Right lobe of liver (tissue), 6 donors: ENCODE results near the gene SH3RF1. TPM values are rescaled to one million over a fixed set of nuclear protein-coding genes. Genes with fewer than 3 reads are reported as not detected.
A peak's percentile ranks its signal among the peaks of the same experiment; 100 is the strongest.

ENCODE experiments used
- ATAC-seq, 4 donors: fragments of 200-7000 bp; cut with Tn5 transposase; one replicate each; pipeline ENCODE4 v1.9.1; 2020; ENCODE audit warnings: mild to moderate bottlenecking in 4 of 4, moderate library complexity in 4 of 4
- DNase-seq, 3 donors: peaks; one replicate each; pipeline ENCODE4 v3.0.0-alpha.2; 2020
- H3K27ac ChIP-seq, 3 donors: fragments of 200-600 bp; one replicate each; pipeline ENCODE4 v1.8.0; 2022
- H3K27me3 ChIP-seq, 2 donors: fragments of 200-600 bp; one replicate each; pipeline ENCODE4 v1.8.0; 2022
- H3K36me3 ChIP-seq, 4 donors: fragments of 200-600 bp; sonication (generic) in 1 of 4; one replicate each; pipeline versions ENCODE4 v1.5.1 to v1.8.0; 2017 to 2022; ENCODE audit warnings: control low read depth in 1 of 4
- H3K4me1 ChIP-seq, 4 donors: fragments of 200-600 bp; sonication (generic) in 1 of 4; one replicate each; pipeline versions ENCODE4 v1.5.1 to v1.8.0; 2017 to 2022; ENCODE audit warnings: control low read depth in 1 of 4
- H3K4me3 ChIP-seq, 3 donors: fragments of 200-600 bp; one replicate each; pipeline ENCODE4 v1.8.0; 2022
- H3K9me3 ChIP-seq, 4 donors: fragments of 200-600 bp; sonication (generic) in 1 of 4; one replicate each; pipeline versions ENCODE4 v1.5.1 to v1.8.0; 2017 to 2022; ENCODE audit warnings: control low read depth in 1 of 4
- POLR2A ChIP-seq: fragments of 450-650 bp; IDR thresholded peaks from one replicate; pipeline ENCODE4 v1.6.1; 2017; ENCODE audit warnings: antibody characterized with exemption, mild to moderate bottlenecking
- WGBS: methylation state at CpG from one replicate; pipeline ENCODE4 v1.1.6; 2018; ENCODE audit warnings: low coverage, low lambda C conversion rate; ENCODE audit not compliant: insufficient coverage; ENCODE audit errors: missing lambda C conversion rate; 5-methylcytosine and 5-hydroxymethylcytosine counted together
- intact Hi-C, 2 donors: fragments of 100-400 bp; cut with DNase I; formaldehyde crosslinking; loops; one replicate each; pipeline versions ENCODE4 v1.11.2 to v1.14.1; 2022
- total RNA-seq, 6 experiments: library from RNA; depleted of rRNA in 2 of 6; stranded (reverse); fragments of >200 nt in 2 of 6; fragmentation: NEBNext Ultra II Directional in 3 of 6; extraction: Animal tissue kit (Norgen Biotek cat#: 25700) in 3 of 6; gene quantifications; one replicate each; pipeline versions ENCODE4 v1.1.0 to v1.2.4, GENCODE V29; 2016 to 2023
- TF ChIP-seq, protein P1 (sequence below), 4 donors: fragments of 200-600 bp in 3 of 4; fragments of 450-650 bp in 1 of 4; IDR thresholded peaks; one replicate each; pipeline versions ENCODE4 v1.5.1 to v1.8.0; 2016 to 2022; ENCODE audit warnings: antibody characterized with exemption in 4 of 4, mild to moderate bottlenecking in 2 of 4
- donor health status: DM: no; HTN: yes; CAD: no.
- donor health status: DM: no; HTN: no; CAD: no.
- donor health status: DM: no; HTN: no; CAD: no.
- donor health status: DM: no; HTN: yes; CAD: no.
- donor health status: DM: no; HTN: yes; CAD: no.

SH3RF1 gene
- total RNA-seq, 6 experiments from 2014 or later, result 5.5 to 11.0 (median 7.3) TPM

DNA sequence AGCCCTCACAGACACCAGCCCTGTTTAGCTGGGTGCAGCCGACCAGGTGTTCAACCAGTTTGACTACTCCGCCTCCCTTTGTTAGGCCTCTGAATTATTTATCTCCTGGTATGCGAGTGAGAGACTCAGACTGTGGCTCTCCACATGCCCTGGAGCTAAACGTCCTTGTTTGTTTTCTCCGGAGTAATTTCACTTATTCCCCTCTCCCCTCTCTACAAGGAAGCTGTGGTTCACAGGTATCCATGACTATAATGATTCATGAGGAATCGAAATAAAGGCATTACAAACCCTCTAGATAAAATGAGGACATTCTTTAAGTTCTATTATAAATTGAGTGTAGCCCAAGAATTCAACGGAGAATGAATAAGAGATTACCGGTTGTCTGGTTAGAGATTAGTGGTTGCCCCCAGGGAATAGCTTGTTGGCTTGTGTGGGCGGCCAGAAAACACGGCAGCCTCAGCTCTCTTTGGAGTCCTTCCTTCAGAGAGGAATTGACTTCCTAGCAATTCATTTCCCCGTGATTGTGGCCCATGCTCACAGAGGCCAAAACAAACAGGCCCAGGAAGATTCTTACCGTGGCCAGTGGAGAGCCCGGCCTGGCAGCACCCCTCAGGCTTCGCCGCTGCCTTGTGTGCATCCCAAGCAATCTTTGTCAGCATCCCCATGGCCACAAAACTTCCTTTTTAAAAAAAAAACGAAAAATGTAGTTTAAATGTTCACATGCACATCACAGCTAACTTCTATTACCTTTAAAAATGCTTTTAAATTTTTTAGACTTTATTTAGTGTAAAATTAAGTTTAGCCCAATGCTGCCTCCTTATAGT is 200.5 kb downstream of the SH3RF1 start:
- TF ChIP-seq, protein P1, sequence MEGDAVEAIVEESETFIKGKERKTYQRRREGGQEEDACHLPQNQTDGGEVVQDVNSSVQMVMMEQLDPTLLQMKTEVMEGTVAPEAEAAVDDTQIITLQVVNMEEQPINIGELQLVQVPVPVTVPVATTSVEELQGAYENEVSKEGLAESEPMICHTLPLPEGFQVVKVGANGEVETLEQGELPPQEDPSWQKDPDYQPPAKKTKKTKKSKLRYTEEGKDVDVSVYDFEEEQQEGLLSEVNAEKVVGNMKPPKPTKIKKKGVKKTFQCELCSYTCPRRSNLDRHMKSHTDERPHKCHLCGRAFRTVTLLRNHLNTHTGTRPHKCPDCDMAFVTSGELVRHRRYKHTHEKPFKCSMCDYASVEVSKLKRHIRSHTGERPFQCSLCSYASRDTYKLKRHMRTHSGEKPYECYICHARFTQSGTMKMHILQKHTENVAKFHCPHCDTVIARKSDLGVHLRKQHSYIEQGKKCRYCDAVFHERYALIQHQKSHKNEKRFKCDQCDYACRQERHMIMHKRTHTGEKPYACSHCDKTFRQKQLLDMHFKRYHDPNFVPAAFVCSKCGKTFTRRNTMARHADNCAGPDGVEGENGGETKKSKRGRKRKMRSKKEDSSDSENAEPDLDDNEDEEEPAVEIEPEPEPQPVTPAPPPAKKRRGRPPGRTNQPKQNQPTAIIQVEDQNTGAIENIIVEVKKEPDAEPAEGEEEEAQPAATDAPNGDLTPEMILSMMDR (IDR thresholded peaks at IDR 0.05), result no peak
- no peak for TF ChIP-seq POLR2A
- intact Hi-C loops, result no loop called here
- H3K27me3 ChIP-seq, result no peaks in the 10 kb centered on the region
- peaks cover 0 to 11% (median 4%) of the 10 kb centered on the region in 4 donors for H3K4me1 ChIP-seq
- no peaks in the 10 kb centered on the region for H3K9me3 ChIP-seq
- H3K4me3 ChIP-seq, result no peak overlapping the region
- ATAC-seq, result peak; percentile 47 to 59 (median 51)
- no peak for DNase-seq
- H3K27ac ChIP-seq, result peak overlapping the region; percentile 66 to 80 (median 71)
- H3K36me3 ChIP-seq, result no peaks in the 10 kb centered on the region
- WGBS, result 57% methylated on average over 16 of the region's 16 CpGs

DNA sequence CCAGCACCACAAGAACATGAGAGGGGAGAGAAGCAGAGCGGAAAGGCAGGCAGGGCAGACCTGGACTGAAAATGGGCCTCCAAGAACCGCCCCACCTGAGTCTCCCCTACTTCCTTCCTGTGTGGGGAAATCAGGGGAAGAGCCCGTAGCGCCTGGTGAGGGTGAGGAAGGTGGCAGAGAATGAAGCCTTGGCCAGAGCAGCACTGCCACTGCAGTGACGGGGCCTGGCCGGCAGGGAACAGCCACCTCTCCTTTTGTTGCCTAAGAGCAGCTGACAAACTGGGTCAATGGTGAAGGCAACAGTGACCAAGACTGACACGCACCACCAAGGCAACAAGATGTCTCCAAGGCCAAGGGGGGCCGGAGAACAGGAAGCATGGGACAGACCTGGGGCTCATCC is 202.3 kb downstream of the SH3RF1 start:
- WGBS, result 56% methylated on average over 6 of the region's 8 CpGs

GRCh38 chr4:169066934-169067333 is 203.8 kb downstream of the SH3RF1 start:
- peaks cover 0 to 20% (median 9%) of the 10 kb centered on the region in 4 donors for H3K4me1 ChIP-seq
- TF ChIP-seq, protein P1 (IDR thresholded peaks at IDR 0.05), result no peak
- no peak for TF ChIP-seq POLR2A
- no peak for DNase-seq
- H3K9me3 ChIP-seq, result no peaks in the 10 kb centered on the region
- WGBS, result 84% methylated on average over 5 of the region's 5 CpGs
- no peaks in the 10 kb centered on the region for H3K27me3 ChIP-seq
- no peak overlapping the region for H3K27ac ChIP-seq
- no peak for ATAC-seq
- intact Hi-C loops, result no loop called here
- H3K36me3 ChIP-seq, result no peaks in the 10 kb centered on the region
- no peak overlapping the region for H3K4me3 ChIP-seq

More for the DNA sequence above, 202.3 kb downstream of the SH3RF1 start:
- TF ChIP-seq, protein P1 (IDR thresholded peaks at IDR 0.05), result peak in 3 of 4 donors; percentile 8 to 54 (median 31)
- no peak for TF ChIP-seq POLR2A
- DNase-seq, result peak in 1 of 3 donors; percentile 53
- Histone ChIP-seq H3K4me1 (peaks cover 0 to 11% (median 4%) of the 10 kb centered on the region in 4 donors), H3K4me3 (no peak overlapping the region), H3K27me3 (no peaks in the 10 kb centered on the region), H3K36me3 (no peaks in the 10 kb centered on the region), H3K9me3 (no peaks in the 10 kb centered on the region), H3K27ac (no peak overlapping the region)
- intact Hi-C loops, result no loop called here
- peak; percentile 21 to 64 (median 30) for ATAC-seq

DNA sequence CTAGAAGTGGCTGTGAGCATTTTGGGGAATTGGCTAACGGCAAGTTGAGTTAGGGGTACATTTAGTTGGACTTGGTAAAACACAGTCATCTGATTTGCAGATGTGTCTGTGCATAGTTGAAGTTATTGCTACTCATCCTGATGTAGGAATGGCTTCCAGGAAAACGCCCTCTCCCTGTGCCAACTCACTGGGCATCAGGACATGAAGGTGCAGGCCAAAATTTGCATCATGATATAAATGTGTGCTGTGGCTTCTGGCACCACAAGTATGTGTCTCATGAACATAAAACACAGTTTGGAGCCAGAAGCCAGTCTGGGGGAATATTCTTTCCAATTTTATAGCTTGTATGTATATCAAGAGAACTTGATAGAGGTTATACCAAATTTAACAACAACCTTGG is 206.5 kb downstream of the SH3RF1 start:
- Histone ChIP-seq H3K27me3 (no peaks in the 10 kb centered on the region), H3K27ac (no peak overlapping the region), H3K4me3 (no peak overlapping the region), H3K4me1 (peaks cover 0 to 31% (median 9%) of the 10 kb centered on the region in 4 donors), H3K9me3 (no peaks in the 10 kb centered on the region), H3K36me3 (no peaks in the 10 kb centered on the region)
- TF ChIP-seq, protein P1 (IDR thresholded peaks at IDR 0.05), result no peak
- TF ChIP-seq POLR2A, result no peak
- DNase-seq (no peak), ATAC-seq (no peak)
- intact Hi-C loops, result no loop called here
- WGBS, result 60% methylated on average over 2 of the region's 2 CpGs
